ENCODE data around the gene SEPTIN12.

The SEPTIN12 gene, protein sequence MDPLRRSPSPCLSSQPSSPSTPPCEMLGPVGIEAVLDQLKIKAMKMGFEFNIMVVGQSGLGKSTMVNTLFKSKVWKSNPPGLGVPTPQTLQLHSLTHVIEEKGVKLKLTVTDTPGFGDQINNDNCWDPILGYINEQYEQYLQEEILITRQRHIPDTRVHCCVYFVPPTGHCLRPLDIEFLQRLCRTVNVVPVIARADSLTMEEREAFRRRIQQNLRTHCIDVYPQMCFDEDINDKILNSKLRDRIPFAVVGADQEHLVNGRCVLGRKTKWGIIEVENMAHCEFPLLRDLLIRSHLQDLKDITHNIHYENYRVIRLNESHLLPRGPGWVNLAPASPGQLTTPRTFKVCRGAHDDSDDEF

DNA sequence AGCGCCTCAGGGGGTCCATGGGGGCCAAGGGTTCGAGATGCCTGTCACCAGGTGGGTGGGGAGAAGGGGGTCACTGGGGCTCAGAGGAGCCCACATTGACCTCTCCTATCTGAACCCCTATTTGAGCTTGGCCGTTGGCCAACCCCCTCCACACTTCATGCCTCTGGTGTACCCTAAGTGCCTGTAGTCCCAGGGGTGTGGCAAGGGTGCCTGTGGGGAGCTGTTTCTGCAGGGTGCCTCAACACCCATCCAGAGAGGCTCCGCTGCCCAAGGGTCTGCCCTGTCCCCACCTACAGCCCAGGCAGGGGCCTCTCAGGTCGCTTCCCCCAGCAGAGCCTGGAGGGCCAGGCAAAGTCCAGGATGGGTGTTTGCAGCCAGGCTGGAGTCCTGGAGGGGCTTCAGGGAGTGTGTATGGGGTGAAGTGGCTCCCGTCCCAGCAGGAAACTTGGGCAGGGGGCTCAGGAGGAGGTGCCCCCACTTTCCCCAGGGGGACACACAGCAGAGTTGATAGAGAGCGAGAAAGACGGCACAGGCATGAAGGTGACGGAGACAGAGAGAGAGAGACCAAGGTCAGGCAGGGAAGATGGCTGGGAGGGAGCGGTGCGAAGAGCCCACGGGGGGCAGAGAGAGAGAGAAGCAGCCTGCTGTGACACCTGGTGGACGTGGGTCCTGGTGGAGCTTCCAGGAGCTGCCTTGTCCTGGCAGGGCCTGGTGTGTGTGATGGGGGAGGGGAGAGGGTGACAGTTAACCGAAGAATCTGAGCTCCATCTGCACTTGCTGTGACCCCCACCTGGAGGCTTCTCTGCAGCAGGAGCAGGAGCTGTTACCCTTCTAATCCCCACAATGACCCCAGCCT, at the start of gene SEPTIN12:
Gene SEPTIN12, minus strand, starts transcription at position 719 of the 856 bp plus-strand sequence. Its CDS starts 700 bp downstream, at position 19.
- H3K27ac ChIP-seq (ENCODE audit: low read length): no peak within 1 kb of the TSS
- no peak within 1 kb of the TSS for H3K4me2 ChIP-seq (ENCODE audit: insufficient read depth, low read length)

DNA sequence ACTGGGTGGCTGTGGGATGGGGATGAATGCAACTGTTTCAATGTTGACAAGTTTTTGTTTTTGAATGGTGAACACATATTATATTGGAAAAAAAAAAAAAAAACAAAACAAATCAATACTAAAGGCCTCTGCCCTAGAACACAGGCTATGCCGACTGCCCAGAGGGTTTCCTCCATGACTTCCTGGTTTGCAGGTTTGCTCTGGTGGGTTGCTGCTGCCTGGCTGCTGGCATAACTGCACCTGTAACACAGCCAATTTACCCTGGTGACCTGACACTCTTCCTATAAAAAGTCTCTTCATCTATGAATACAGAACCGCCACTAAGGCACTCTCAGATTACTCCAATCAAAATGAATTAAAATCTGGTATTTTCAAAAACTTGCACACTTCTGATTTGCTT, 48.6 kb upstream of the SEPTIN12 start:
- TF ChIP-seq EZH2 (IDR thresholded peaks at IDR 0.05; ENCODE audit: borderline replicate concordance, low read depth, low read length, severe bottlenecking): no peak
- TF ChIP-seq, protein P1, sequence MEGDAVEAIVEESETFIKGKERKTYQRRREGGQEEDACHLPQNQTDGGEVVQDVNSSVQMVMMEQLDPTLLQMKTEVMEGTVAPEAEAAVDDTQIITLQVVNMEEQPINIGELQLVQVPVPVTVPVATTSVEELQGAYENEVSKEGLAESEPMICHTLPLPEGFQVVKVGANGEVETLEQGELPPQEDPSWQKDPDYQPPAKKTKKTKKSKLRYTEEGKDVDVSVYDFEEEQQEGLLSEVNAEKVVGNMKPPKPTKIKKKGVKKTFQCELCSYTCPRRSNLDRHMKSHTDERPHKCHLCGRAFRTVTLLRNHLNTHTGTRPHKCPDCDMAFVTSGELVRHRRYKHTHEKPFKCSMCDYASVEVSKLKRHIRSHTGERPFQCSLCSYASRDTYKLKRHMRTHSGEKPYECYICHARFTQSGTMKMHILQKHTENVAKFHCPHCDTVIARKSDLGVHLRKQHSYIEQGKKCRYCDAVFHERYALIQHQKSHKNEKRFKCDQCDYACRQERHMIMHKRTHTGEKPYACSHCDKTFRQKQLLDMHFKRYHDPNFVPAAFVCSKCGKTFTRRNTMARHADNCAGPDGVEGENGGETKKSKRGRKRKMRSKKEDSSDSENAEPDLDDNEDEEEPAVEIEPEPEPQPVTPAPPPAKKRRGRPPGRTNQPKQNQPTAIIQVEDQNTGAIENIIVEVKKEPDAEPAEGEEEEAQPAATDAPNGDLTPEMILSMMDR (IDR thresholded peaks at IDR 0.05; ENCODE audit: borderline replicate concordance, extremely low read depth, low read length, poor library complexity, severe bottlenecking): no peak
- peaks cover 15% of the 10 kb centered on the region; the same call in 1 of the 2 replicates for H4K20me1 ChIP-seq (ENCODE audit: insufficient read depth, low read length)
- H3K4me2 ChIP-seq (ENCODE audit: insufficient read depth, low read length): no peak overlapping the region
- H3K27ac ChIP-seq (ENCODE audit: low read length): no peak overlapping the region
- H3K4me3 ChIP-seq (ENCODE audit: low read depth in 1 of 2, low read length in 2 of 2): no peak overlapping the region
- DNase-seq (no peak), ATAC-seq (ENCODE audit: insufficient read depth, low read depth) (no peak)
- no peaks in the 10 kb centered on the region for H3K4me1 ChIP-seq (ENCODE audit: insufficient read depth, low read length)
- no peaks in the 10 kb centered on the region for H3K9me3 ChIP-seq (ENCODE audit: insufficient read depth, low read length, severe bottlenecking)
- no peak overlapping the region for H2AFZ ChIP-seq (ENCODE audit: low read depth, low read length)
- H3K79me2 ChIP-seq (ENCODE audit: insufficient read depth, low read length): 0 out of 2 replicates have a peak, but pooled peaks cover 16% of the 10 kb centered on the region
- H3K36me3 ChIP-seq (ENCODE audit: insufficient read depth, low read length): peaks cover 90% of the 10 kb centered on the region
- H3K27me3 ChIP-seq (ENCODE audit: insufficient read depth, low read length, poor library complexity): no peaks in the 10 kb centered on the region
- H3K9ac ChIP-seq (ENCODE audit: low read depth, low read length): no peak overlapping the region

More for the DNA sequence above, at the start of gene SEPTIN12:
- Histone ChIP-seq H3K9ac (ENCODE audit: low read depth, low read length) (no peak within 1 kb of the TSS), H3K36me3 (ENCODE audit: insufficient read depth, low read length) (no peaks in the 10 kb centered on the region), H3K9me3 (ENCODE audit: insufficient read depth, low read length, severe bottlenecking) (no peaks in the 10 kb centered on the region), H3K79me2 (ENCODE audit: insufficient read depth, low read length) (no peaks in the 10 kb centered on the region), H3K27me3 (ENCODE audit: insufficient read depth, low read length, poor library complexity) (no peaks in the 10 kb centered on the region), H2AFZ (ENCODE audit: low read depth, low read length) (no peak within 1 kb of the TSS), H3K4me1 (ENCODE audit: insufficient read depth, low read length) (no peaks in the 10 kb centered on the region), H4K20me1 (ENCODE audit: insufficient read depth, low read length) (no peaks in the 10 kb centered on the region), H3K4me3 (ENCODE audit: low read depth in 1 of 2, low read length in 2 of 2) (no peak within 1 kb of the TSS)
- DNase-seq: no peak
- TF ChIP-seq EZH2 (IDR thresholded peaks at IDR 0.05; ENCODE audit: borderline replicate concordance, low read depth, low read length, severe bottlenecking): no peak
- TF ChIP-seq, protein P1 (IDR thresholded peaks at IDR 0.05; ENCODE audit: borderline replicate concordance, extremely low read depth, low read length, poor library complexity, severe bottlenecking): peak; percentile 15
- ATAC-seq (ENCODE audit: insufficient read depth, low read depth): peak; percentile 37; the same call in 1 of the 3 replicates

DNA sequence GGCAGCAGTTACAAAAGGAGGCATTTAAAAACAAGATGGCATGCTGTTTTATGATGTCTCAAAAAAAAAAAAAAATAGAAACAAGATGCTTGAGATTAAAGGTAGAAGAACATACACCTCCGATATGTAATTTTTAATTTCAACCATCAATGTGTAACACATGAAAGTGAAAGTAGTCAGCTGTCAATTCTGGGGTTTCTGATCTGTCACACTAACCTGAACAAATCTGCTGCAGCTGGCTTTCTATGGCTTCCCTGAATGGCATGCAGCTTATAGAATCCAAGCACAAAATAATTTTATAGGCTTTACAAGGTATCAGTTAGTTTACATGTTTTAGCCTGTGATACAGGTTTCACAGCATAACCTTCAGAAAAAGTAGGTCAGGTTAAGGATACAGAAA, 45.4 kb upstream of the SEPTIN12 start:
- Histone ChIP-seq H3K9me3 (ENCODE audit: insufficient read depth, low read length, severe bottlenecking) (no peaks in the 10 kb centered on the region), H3K4me2 (ENCODE audit: insufficient read depth, low read length) (no peak overlapping the region), H3K4me1 (ENCODE audit: insufficient read depth, low read length) (no peaks in the 10 kb centered on the region), H3K36me3 (ENCODE audit: insufficient read depth, low read length) (peaks cover 89% of the 10 kb centered on the region), H2AFZ (ENCODE audit: low read depth, low read length) (no peak overlapping the region), H3K9ac (ENCODE audit: low read depth, low read length) (no peak overlapping the region), H3K27me3 (ENCODE audit: insufficient read depth, low read length, poor library complexity) (no peaks in the 10 kb centered on the region), H3K79me2 (ENCODE audit: insufficient read depth, low read length) (0 out of 2 replicates have a peak, but pooled peaks cover 13% of the 10 kb centered on the region), H3K4me3 (ENCODE audit: low read depth in 1 of 2, low read length in 2 of 2) (no peak overlapping the region), H3K27ac (ENCODE audit: low read length) (no peak overlapping the region), H4K20me1 (ENCODE audit: insufficient read depth, low read length) (peaks cover 8% of the 10 kb centered on the region; the same call in 1 of the 2 replicates)
- ATAC-seq (ENCODE audit: insufficient read depth, low read depth) (no peak), DNase-seq (no peak)
- TF ChIP-seq EZH2 (IDR thresholded peaks at IDR 0.05; ENCODE audit: borderline replicate concordance, low read depth, low read length, severe bottlenecking): no peak
- TF ChIP-seq, protein P1 (IDR thresholded peaks at IDR 0.05; ENCODE audit: borderline replicate concordance, extremely low read depth, low read length, poor library complexity, severe bottlenecking): no peak
